K562 (cell line): ENCODE measurements around the gene KRT77. TPM values are rescaled to one million over a fixed set of nuclear protein-coding genes. Genes with fewer than 3 reads are reported as not detected.

ENCODE experiments used
- ATAC-seq: fragments of 200-7000 bp; cut with Tn5 transposase; 3 replicates; pipeline ENCODE4 v1.9.1; 2020; ENCODE audit warnings: moderate library complexity
- BruUV-seq: library from RNA; stranded (reverse); fragments of 400-500 nt; replicated peaks from 2 replicates; lab custom pipeline; 2021; lab: Mats Ljungman, UMichigan
- CTCF ChIA-PET: fragments of 300-600 bp; formaldehyde crosslinking; extraction: SDS; loops from one replicate; lab custom pipeline; 2021; ENCODE audit warnings: low intra/inter-chr PET ratio; lab: Yijun Ruan, JAX
- POLR2A ChIA-PET: fragments of 300-600, 350-650 bp; sonication (Branson Sonifier 250); formaldehyde crosslinking; extraction: SDS; loops from one replicate; lab custom pipeline; 2021; ENCODE audit warnings: antibody characterized with exemption, inconsistent platforms; lab: Yijun Ruan, JAX
- DNase-seq, 4 experiments: peaks; one replicate each; pipeline versions ENCODE4 v3.0.0 to v3.0.0-alpha.2; 2011 to 2018; ENCODE audit warnings: low spot score in 3 of 4, mixed read lengths in 3 of 4; ENCODE audit errors: extremely low read depth in 1 of 4
- FAIRE-seq: peaks from 2 replicates; lab custom pipeline; 2011; peaks lifted over from hg19 to GRCh38; lab: Jason Lieb, UNC
- H2AFZ ChIP-seq: 2 replicates; pipeline ENCODE4 v1.6.0; 2011; ENCODE audit warnings: low read depth, low read length, control low read depth, inconsistent platforms
- H3K27ac ChIP-seq: fragments of 200-600 bp; 3 replicates; pipeline ENCODE4 v1.8.0; 2011; ENCODE audit warnings: low read depth, mild to moderate bottlenecking, control low read depth, inconsistent platforms, low read length, moderate library complexity, mixed read lengths; ENCODE audit errors: extremely low read depth
- H3K27me3 ChIP-seq, 2 experiments: fragments of 300-600 bp in 1 of 2; 2 replicates in 1 of 2; 3 replicates in 1 of 2; pipeline versions ENCODE4 v1.6.0 to v1.8.0; 2011; ENCODE audit warnings: inconsistent platforms in 2 of 2, low read length in 2 of 2, mild to moderate bottlenecking in 1 of 2, mixed read lengths in 1 of 2, moderate library complexity in 1 of 2; ENCODE audit not compliant: control insufficient read depth in 2 of 2, insufficient read depth in 2 of 2
- H3K36me3 ChIP-seq: fragments of 300-600 bp; 3 replicates; pipeline ENCODE4 v1.8.0; 2011; ENCODE audit warnings: mild to moderate bottlenecking, low read length, inconsistent platforms; ENCODE audit not compliant: control insufficient read depth, insufficient read depth
- H3K4me1 ChIP-seq, 2 experiments: fragments of 200-600 bp in 1 of 2; replicated peaks in 1 of 2; 2 replicates in 1 of 2; 3 replicates in 1 of 2; pipeline versions ENCODE4 v1.5.1 to v1.8.0; 2011; ENCODE audit warnings: inconsistent platforms in 2 of 2, low read length in 2 of 2, mild to moderate bottlenecking in 1 of 2, mixed read lengths in 1 of 2, moderate library complexity in 1 of 2; ENCODE audit not compliant: control insufficient read depth in 2 of 2, insufficient read depth in 2 of 2
- H3K4me2 ChIP-seq: 2 replicates; pipeline ENCODE4 v1.6.1; 2011; ENCODE audit warnings: low read length, control low read depth, inconsistent platforms, mixed read lengths; ENCODE audit not compliant: insufficient read depth
- H3K4me3 ChIP-seq: fragments of 200-600 bp; sonication (generic), shearing (Covaris generic); 2 replicates; pipeline ENCODE4 v1.5.1; 2016; ENCODE audit warnings: control low read depth, inconsistent platforms
- H3K79me2 ChIP-seq: fragments of 200-600 bp; 3 replicates; pipeline ENCODE4 v1.8.0; 2011; ENCODE audit warnings: low read length, inconsistent platforms; ENCODE audit not compliant: control insufficient read depth, insufficient read depth
- H3K9ac ChIP-seq, 2 experiments: 2 replicates each; pipeline versions ENCODE4 v1.6.0 to v1.6.1; 2011; ENCODE audit warnings: low read depth in 2 of 2, low read length in 2 of 2, control low read depth in 1 of 2, inconsistent platforms in 1 of 2, mild to moderate bottlenecking in 1 of 2, mixed read lengths in 1 of 2; ENCODE audit not compliant: insufficient read depth in 1 of 2
- H3K9me1 ChIP-seq: one replicate; pipeline ENCODE4 v1.6.0; 2011; ENCODE audit warnings: inconsistent platforms, mild to moderate bottlenecking, low read length, moderate library complexity; ENCODE audit not compliant: control insufficient read depth, insufficient read depth
- H3K9me3 ChIP-seq: replicated peaks from 2 replicates; pipeline ENCODE4 v1.5.1; 2011; ENCODE audit warnings: low read depth, low read length, inconsistent platforms; ENCODE audit not compliant: control insufficient read depth, insufficient read depth
- H4K20me1 ChIP-seq: replicated peaks from 2 replicates; pipeline ENCODE4 v1.6.1; 2011; ENCODE audit warnings: low read length, inconsistent platforms, mixed read lengths; ENCODE audit not compliant: control insufficient read depth, insufficient read depth
- BRCA1 ChIP-seq, 2 experiments: fragments of 450-650 bp in 1 of 2; sonication (generic) in 1 of 2; formaldehyde crosslinking in 1 of 2; IDR thresholded peaks; 2 replicates each; pipeline versions ENCODE4 v1.5.0 to v1.6.1; 2017 to 2020; ENCODE audit warnings: mild to moderate bottlenecking in 1 of 2, missing genetic modification reagents in 1 of 2
- PRMT5 ChIP-seq: sonication (generic); formaldehyde crosslinking; IDR thresholded peaks from 2 replicates; pipeline ENCODE4 v1.5.0; 2020; ENCODE audit warnings: missing genetic modification reagents
- RBM34 ChIP-seq: fragments of 200-400 bp; formaldehyde crosslinking; IDR thresholded peaks from 2 replicates; pipeline ENCODE4 v1.6.1; 2018; ENCODE audit warnings: low read length, borderline replicate concordance; ENCODE audit not compliant: insufficient read depth
- SAFB2 ChIP-seq: fragments of 200-400 bp; formaldehyde crosslinking; IDR thresholded peaks from 2 replicates; pipeline ENCODE4 v1.6.1; 2018; ENCODE audit warnings: borderline replicate concordance, low read length, low read depth, moderate library complexity; ENCODE audit not compliant: severe bottlenecking
- SRSF3 ChIP-seq: fragments of 200-400 bp; formaldehyde crosslinking; IDR thresholded peaks from 2 replicates; pipeline ENCODE4 v1.6.1; 2016; ENCODE audit warnings: mild to moderate bottlenecking, low read length, moderate library complexity; ENCODE audit not compliant: insufficient read depth
- ZNF79 ChIP-seq: fragments of 250-450 bp; sonication (Bioruptor Pico); IDR thresholded peaks from 2 replicates; pipeline ENCODE4 v1.4.0; 2020; ENCODE audit warnings: low read depth, mild to moderate bottlenecking, moderate library complexity
- WGBS: fragments of 100-300 bp; shearing (Covaris generic); methylation state at CpG from one replicate; pipeline ENCODE4 v1.1.6; 2016; ENCODE audit warnings: low coverage, mixed read lengths; ENCODE audit not compliant: insufficient coverage; ENCODE audit errors: missing lambda C conversion rate; 5-methylcytosine and 5-hydroxymethylcytosine counted together
- in situ Hi-C: fragments of 300-500 bp; cut with MboI; formaldehyde crosslinking; loops from 4 replicates; pipeline ENCODE4 v1.15.0; 2018; ENCODE audit warnings: inconsistent platforms, mixed read lengths
- intact Hi-C: fragments of 100-400 bp; cut with micrococcal nuclease; formaldehyde crosslinking; loops from 2 replicates; pipeline ENCODE4 v1.14.2; 2022
- polyA plus RNA-seq, 8 experiments: library from polyadenylated mRNA; depleted of rRNA in 4 of 8; stranded (reverse) in 5 of 8; unstranded in 3 of 8; fragments of >200 nt; fragmentation: Nextera tagmentation in 2 of 8; fragmentation: Illumina TruSeq in 1 of 8; extraction: Ambion mirVana in 2 of 8; extraction: Trizol in 1 of 8; gene quantifications; 2 replicates each; pipeline versions ENCODE4 v1.2.1 to v1.2.3, GENCODE V29; 2011 to 2014; ENCODE audit warnings: inconsistent platforms in 1 of 8, missing spikeins in 1 of 8
- total RNA-seq, 7 experiments: library from RNA; depleted of rRNA in 6 of 7; stranded (reverse); fragments of >200 nt in 6 of 7; fragmentation: Illumina TruSeq in 2 of 7; extraction: Trizol in 2 of 7; gene quantifications; 2 replicates each; pipeline versions ENCODE4 v1.2.1 to v1.2.3, GENCODE V29; 2011 to 2021; ENCODE audit warnings: low replicate concordance in 1 of 7
- TF ChIP-seq, protein P1 (sequence below): fragments of 250-450 bp; sonication (Bioruptor Pico); IDR thresholded peaks from 2 replicates; pipeline ENCODE4 v1.8.0; 2022; ENCODE audit warnings: moderate library complexity, mild to moderate bottlenecking, inconsistent platforms

Gene KRT77
- total and polyA plus RNA-seq, 9 of the 15 experiments (the other 6 are each of a cell fraction or from before 2014, with no cell fraction given) = not detected

- intact Hi-C loops (no loop called here), in situ Hi-C loops (no loop called here)
- no peaks in the 10 kb centered on the region for H3K9me3 ChIP-seq
- BruUV-seq = no TSS peak
- ATAC-seq (no peak; the same call in 2 of the 3 replicates), FAIRE-seq (no peak), DNase-seq (no peak)
- TF ChIP-seq RBM34 (no peak), BRCA1 (IDR thresholded peaks at IDR 0.05) (no peak), BRCA1 (CRISPR knock-in tag; IDR thresholded peaks at IDR 0.05) (no peak), SRSF3 (no peak), PRMT5 (CRISPR knock-in tag) (no peak), ZNF79 (CRISPR knock-in tag) (no peak), SAFB2 (no peak)
- TF ChIP-seq, protein P1, sequence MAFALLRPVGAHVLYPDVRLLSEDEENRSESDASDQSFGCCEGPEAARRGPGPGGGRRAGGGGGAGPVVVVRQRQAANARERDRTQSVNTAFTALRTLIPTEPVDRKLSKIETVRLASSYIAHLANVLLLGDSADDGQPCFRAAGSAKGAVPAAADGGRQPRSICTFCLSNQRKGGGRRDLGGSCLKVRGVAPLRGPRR (CRISPR knock-in tag) = no peak
- no peak overlapping the region for H3K27ac ChIP-seq
- H3K36me3 ChIP-seq = no peaks in the 10 kb centered on the region
- H3K4me3 ChIP-seq = no peak overlapping the region
- H3K9me1 ChIP-seq = no peaks in the 10 kb centered on the region
- ChIA-PET CTCF (no interaction called here), POLR2A (no interaction called here)
- H2AFZ ChIP-seq = peak overlapping the region; percentile 69; the same call in 1 of the 2 replicates
- WGBS = 52% methylated on average over 5 of the region's 6 CpGs
- no peaks in the 10 kb centered on the region for H3K27me3 ChIP-seq
- H4K20me1 ChIP-seq = no peaks in the 10 kb centered on the region
- peaks cover 32 to 36% of the 10 kb centered on the region in 2 experiments for H3K4me1 ChIP-seq
- no peak overlapping the region for H3K4me2 ChIP-seq
- peak overlapping the region in 1 of 2 experiments; percentile 8; a peak in 1 of 4 replicates for H3K9ac ChIP-seq
- no peaks in the 10 kb centered on the region for H3K79me2 ChIP-seq
These were observed 48.1 kb downstream of the KRT77 start for GRCh38 chr12:52655251-52655650.
